ENCODE measurements around the gene BSG. TPM values are rescaled to one million over a fixed set of nuclear protein-coding genes. Genes with fewer than 3 reads are reported as not detected.

BSG gene
- total and polyA plus RNA-seq, 2 of the 4 experiments (the other 2 are of a cell fraction), result 130 to 698 TPM

DNA sequence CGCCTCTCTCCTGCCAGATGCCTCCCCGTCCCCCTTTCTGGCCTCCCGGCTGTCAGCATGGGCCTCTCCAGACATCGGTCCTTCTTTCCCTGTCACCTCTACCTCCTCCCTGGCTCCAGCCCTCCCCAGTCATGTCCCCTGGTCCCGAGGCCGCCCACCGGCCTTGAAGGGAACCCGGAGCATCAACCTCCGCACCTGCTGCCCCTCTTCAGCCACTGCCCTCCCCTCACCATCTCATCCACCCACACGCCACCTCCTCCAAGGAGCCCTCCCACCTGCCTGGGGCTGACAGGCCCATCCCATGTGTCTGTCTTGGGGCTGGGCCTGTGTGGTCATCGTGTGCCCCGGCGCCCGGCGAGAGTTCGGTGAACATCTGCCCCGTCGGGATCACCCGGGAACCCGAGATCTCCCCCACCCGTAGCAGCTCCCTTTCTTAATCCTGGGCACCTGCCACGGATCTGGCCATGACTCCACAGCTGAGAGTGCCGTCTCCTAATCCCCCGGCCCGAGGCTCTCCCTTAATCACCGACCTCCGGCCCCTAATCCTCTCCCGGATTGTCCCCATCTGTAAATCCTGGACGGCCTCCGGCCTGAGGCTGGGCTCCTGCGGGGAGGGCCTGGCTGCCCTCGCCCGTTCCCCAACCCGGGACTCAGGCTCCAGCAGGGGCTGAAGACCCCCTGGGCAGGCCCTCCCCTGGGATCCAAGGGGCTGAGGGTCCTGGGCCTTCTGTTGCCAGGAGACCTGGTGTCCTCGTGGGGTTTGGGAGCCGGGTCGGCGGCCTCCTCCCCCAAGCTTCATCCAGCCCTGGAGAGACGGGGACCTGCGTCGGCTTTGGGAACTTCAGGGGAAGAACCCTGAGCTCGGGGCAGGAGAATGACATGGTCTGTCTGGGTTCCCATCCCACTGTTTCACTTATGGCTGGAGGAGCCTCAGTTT lies 23.2 kb downstream of the BSG start:
- WGBS, 2 experiments (ENCODE audit: extremely low coverage in 2 of 2, insufficient read length in 1 of 2), result 74% methylated on average over 26 of the region's 42 CpGs; no CpG with 5 or more reads in 1 of the 2 experiments
- no peak overlapping the region for H3K56ac ChIP-seq (ENCODE audit: extremely low read depth, insufficient read depth, low read length)
- no peaks in the 10 kb centered on the region for H3K9me1 ChIP-seq (ENCODE audit: insufficient read depth, low read length)
- in situ Hi-C loops (cut with MboI; ENCODE audit: low sequenced_read_pairs) (no loop called here), dilution Hi-C loops (cut with HindIII; ENCODE audit: low sequenced_read_pairs, unreplicated experiment) (no loop called here), intact Hi-C loops (cut with micrococcal nuclease) (no loop called here)
- H2BK5ac ChIP-seq (ENCODE audit: low read depth, low read length, poor library complexity, severe bottlenecking), result no peak overlapping the region
- no peak overlapping the region for H3K4me2 ChIP-seq (ENCODE audit: low read depth, low read length)
- peaks cover 21% of the 10 kb centered on the region; the same call in 1 of the 2 replicates for H3K27me3 ChIP-seq (ENCODE audit: control insufficient read depth, insufficient read depth, low read length)
- H2AK9ac ChIP-seq (replicated peaks; ENCODE audit: low read depth, low read length, poor library complexity), result no peak overlapping the region
- BruUV-seq (replicated peaks), result no TSS peak
- no peaks in the 10 kb centered on the region for H3K79me1 ChIP-seq (ENCODE audit: low read depth in 1 of 2, low read length in 2 of 2)
- H3K14ac ChIP-seq (replicated peaks; ENCODE audit: low read depth, low read length), result no peak overlapping the region
- ATAC-seq (ENCODE audit: low read depth), result no peak
- no peak overlapping the region for H2BK15ac ChIP-seq (ENCODE audit: low read depth, low read length)
- H4K20me1 ChIP-seq (ENCODE audit: insufficient read depth, low read length), result peaks cover 23% of the 10 kb centered on the region
- POLR2A ChIA-PET (ENCODE audit: unreplicated experiment), result no interaction called here
- no peak overlapping the region for H3K4me3 ChIP-seq (ENCODE audit: insufficient read depth, low read depth, low read length)
- no peak overlapping the region for H3K9ac ChIP-seq (ENCODE audit: low read depth, low read length)
- H2BK20ac ChIP-seq (ENCODE audit: low read depth, low read length), result no peak overlapping the region
- no peak overlapping the region for H2BK120ac ChIP-seq (ENCODE audit: low read depth, low read length)
- no peak overlapping the region for H3K27ac ChIP-seq (ENCODE audit: insufficient read depth, low read length)
- no peak overlapping the region for H3K4ac ChIP-seq (ENCODE audit: low read depth, low read length)
- no peak overlapping the region for H3K18ac ChIP-seq (ENCODE audit: low read depth, low read length)
- H2AK5ac ChIP-seq (ENCODE audit: low read depth, low read length), result no peak overlapping the region
- TF ChIP-seq USF2 (IDR thresholded peaks at IDR 0.05; ENCODE audit: low read depth, low read length), result no peak
- TF ChIP-seq NFE2L2 (IDR thresholded peaks at IDR 0.05; ENCODE audit: low read depth, low read length), result no peak
- TF ChIP-seq RFX5 (IDR thresholded peaks at IDR 0.05; ENCODE audit: low read depth, low read length), result no peak
- TF ChIP-seq CEBPB (IDR thresholded peaks at IDR 0.05; ENCODE audit: low read depth, low read length), result no peak
- TF ChIP-seq POLR2A (IDR thresholded peaks at IDR 0.05; ENCODE audit: low read depth, low read length), result no peak
- no peak for TF ChIP-seq BHLHE40 (IDR thresholded peaks at IDR 0.05; ENCODE audit: low read depth, low read length)
- no peak for TF ChIP-seq MXI1 (IDR thresholded peaks at IDR 0.05; ENCODE audit: borderline replicate concordance, low read depth, low read length)
- no peak for TF ChIP-seq MAZ (IDR thresholded peaks at IDR 0.05; ENCODE audit: borderline replicate concordance, low read depth, low read length)
- no peak overlapping the region for H2AFZ ChIP-seq (replicated peaks; ENCODE audit: low read length, poor library complexity)
- no peak overlapping the region for H3K23ac ChIP-seq (ENCODE audit: low read depth, low read length)
- no peak overlapping the region for H4K8ac ChIP-seq (ENCODE audit: low read depth in 2 of 2, low read length in 2 of 2)
- no peak overlapping the region for H4K91ac ChIP-seq (ENCODE audit: insufficient read depth, low read depth, low read length)
- DNase-seq, result no peak
- no peaks in the 10 kb centered on the region for H3K4me1 ChIP-seq (ENCODE audit: control insufficient read depth, insufficient read depth, low read length)
- H4K5ac ChIP-seq (ENCODE audit: low read depth, low read length), result no peak overlapping the region
- no peaks in the 10 kb centered on the region for H3K36me3 ChIP-seq (ENCODE audit: control insufficient read depth, insufficient read depth, low read length)
- H3K9me3 ChIP-seq (ENCODE audit: control insufficient read depth, insufficient read depth, low read length), result no peaks in the 10 kb centered on the region
- CTCF ChIA-PET, result no interaction called here
